ENCODE measurements around the gene ADAM23.

GRCh38 chr2:206531996-206532543 lies 88.7 kb downstream of the ADAM23 start:
- no peak for TF ChIP-seq EZH2phosphoT487 (conservative IDR thresholded peaks at IDR 0.05; ENCODE audit: low read length)
- no peak for TF ChIP-seq CTCF (IDR thresholded peaks at IDR 0.05; ENCODE audit: insufficient read depth, low read length, poor library complexity, severe bottlenecking)
